ENCODE data around the gene TNF. TPM values are rescaled to one million over a fixed set of nuclear protein-coding genes. Genes with fewer than 3 reads are reported as not detected.

The TNF gene
- total RNA-seq, 6 experiments from 2014 or later, result 0.15 to 1.0 TPM; not detected in 4

DNA sequence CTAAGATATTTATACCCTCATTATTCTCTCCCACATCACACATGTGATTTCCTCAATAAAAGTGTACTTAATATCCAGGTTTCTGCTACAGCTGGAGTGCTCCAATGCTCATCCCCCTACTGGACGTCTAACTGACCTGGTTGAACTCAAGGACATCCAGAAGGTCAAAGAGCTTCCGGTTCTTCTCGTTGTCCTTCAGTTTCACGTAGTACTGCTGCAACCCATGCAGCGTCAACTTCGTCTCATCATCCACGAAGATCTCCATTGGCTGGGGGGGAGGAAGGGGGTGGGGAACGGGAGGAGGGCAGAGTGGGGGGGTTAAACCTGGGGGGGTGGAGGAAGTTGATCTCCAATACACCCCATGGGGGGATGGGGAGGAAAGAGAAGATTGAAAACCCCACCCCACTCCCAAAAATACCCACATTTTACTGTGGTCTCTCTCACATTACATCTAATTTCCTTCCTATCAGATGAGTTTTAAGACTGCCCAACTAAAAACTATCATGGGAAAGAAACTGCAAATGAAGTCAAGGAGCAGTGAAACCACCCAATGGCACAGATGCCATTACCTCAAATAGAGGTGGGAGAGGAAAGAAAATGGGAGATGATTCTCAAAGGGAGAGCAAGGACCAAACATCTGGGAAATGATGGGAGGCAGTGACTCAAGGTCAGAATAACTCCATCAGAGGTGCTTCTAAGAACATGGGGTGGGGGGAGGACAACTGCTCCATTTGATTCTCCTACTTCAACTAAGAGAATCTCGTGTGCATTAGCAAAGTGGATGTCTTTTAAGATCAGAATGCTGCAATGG is 42.5 kb upstream of the TNF start:
- Histone ChIP-seq H3K4me1 (no peaks in the 10 kb centered on the region), H3K27me3 (no peaks in the 10 kb centered on the region), H3K36me3 (peaks cover 12 to 80% (median 43%) of the 10 kb centered on the region in 4 donors), H3K9me3 (no peaks in the 10 kb centered on the region), H3K4me3 (no peak overlapping the region), H3K27ac (no peak overlapping the region)
- WGBS (ENCODE audit: insufficient coverage, low coverage, low lambda C conversion rate, missing lambda C conversion rate), result 56% methylated on average over 8 of the region's 9 CpGs
- no peak for TF ChIP-seq POLR2A (IDR thresholded peaks at IDR 0.05)
- TF ChIP-seq, protein P1, sequence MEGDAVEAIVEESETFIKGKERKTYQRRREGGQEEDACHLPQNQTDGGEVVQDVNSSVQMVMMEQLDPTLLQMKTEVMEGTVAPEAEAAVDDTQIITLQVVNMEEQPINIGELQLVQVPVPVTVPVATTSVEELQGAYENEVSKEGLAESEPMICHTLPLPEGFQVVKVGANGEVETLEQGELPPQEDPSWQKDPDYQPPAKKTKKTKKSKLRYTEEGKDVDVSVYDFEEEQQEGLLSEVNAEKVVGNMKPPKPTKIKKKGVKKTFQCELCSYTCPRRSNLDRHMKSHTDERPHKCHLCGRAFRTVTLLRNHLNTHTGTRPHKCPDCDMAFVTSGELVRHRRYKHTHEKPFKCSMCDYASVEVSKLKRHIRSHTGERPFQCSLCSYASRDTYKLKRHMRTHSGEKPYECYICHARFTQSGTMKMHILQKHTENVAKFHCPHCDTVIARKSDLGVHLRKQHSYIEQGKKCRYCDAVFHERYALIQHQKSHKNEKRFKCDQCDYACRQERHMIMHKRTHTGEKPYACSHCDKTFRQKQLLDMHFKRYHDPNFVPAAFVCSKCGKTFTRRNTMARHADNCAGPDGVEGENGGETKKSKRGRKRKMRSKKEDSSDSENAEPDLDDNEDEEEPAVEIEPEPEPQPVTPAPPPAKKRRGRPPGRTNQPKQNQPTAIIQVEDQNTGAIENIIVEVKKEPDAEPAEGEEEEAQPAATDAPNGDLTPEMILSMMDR (IDR thresholded peaks at IDR 0.05), result no peak
- DNase-seq (no peak), ATAC-seq (peak in 2 of 4 donors; percentile 18 to 25)
- intact Hi-C loops (cut with DNase I), result no loop called here

- intact Hi-C loops (cut with DNase I), result no loop called here
- TF ChIP-seq, protein P1 (IDR thresholded peaks at IDR 0.05), result no peak
- TF ChIP-seq POLR2A (IDR thresholded peaks at IDR 0.05), result no peak
- DNase-seq, result no peak
- Histone ChIP-seq H3K9me3 (no peaks in the 10 kb centered on the region), H3K27me3 (no peaks in the 10 kb centered on the region), H3K27ac (no peak overlapping the region), H3K4me3 (no peak overlapping the region), H3K4me1 (peaks cover 0 to under 1% (median 0%) of the 10 kb centered on the region in 4 donors), H3K36me3 (peaks cover 12 to 86% (median 47%) of the 10 kb centered on the region in 4 donors)
- ATAC-seq, result no peak
- WGBS (ENCODE audit: insufficient coverage, low coverage, low lambda C conversion rate, missing lambda C conversion rate), result 86% methylated on average over 1 of the region's 1 CpG
These were observed 41.9 kb upstream of the TNF start for GRCh38 chr6:31533455-31533841.

DNA sequence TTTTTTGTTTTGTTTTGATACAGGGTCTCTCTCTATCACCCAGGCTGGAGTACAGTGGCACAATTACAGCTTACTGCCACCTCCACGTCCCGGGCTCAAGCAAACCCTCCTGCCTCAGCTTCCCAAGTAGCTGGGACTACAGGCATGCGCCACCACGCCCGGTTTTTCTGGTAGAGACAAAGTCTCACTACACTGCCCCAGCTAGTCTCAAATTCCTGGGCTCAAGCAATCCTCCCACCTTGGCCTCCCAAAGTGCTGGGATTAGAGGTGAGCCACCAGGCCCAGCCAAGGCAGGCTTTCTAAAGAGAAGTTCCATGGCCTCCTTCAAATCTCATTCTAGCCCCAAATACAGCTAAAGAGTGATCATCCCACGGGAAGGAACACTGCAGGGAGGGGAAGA is 41.4 kb upstream of the TNF start:
- no peak overlapping the region for H3K27ac ChIP-seq
- H3K4me1 ChIP-seq, result peaks cover 0 to 6% (median under 1%) of the 10 kb centered on the region in 4 donors
- TF ChIP-seq, protein P1 (IDR thresholded peaks at IDR 0.05), result no peak
- TF ChIP-seq POLR2A (IDR thresholded peaks at IDR 0.05), result no peak
- intact Hi-C loops (cut with DNase I), result no loop called here
- WGBS (ENCODE audit: insufficient coverage, low coverage, low lambda C conversion rate, missing lambda C conversion rate), result 93% methylated on average over 6 of the region's 6 CpGs
- H3K9me3 ChIP-seq, result no peaks in the 10 kb centered on the region
- H3K27me3 ChIP-seq, result no peaks in the 10 kb centered on the region
- H3K36me3 ChIP-seq, result peaks cover 12 to 92% (median 50%) of the 10 kb centered on the region in 4 donors
- no peak for ATAC-seq
- no peak overlapping the region for H3K4me3 ChIP-seq
- DNase-seq, result no peak

GRCh38 chr6:31534521-31535040 is 40.8 kb upstream of the TNF start:
- no peak overlapping the region for H3K4me3 ChIP-seq
- DNase-seq (no peak), ATAC-seq (no peak)
- peaks cover 0 to 12% (median 4%) of the 10 kb centered on the region in 4 donors for H3K4me1 ChIP-seq
- no peaks in the 10 kb centered on the region for H3K27me3 ChIP-seq
- no peak overlapping the region for H3K27ac ChIP-seq
- intact Hi-C loops (cut with DNase I), result no loop called here
- 89% methylated on average over 19 of the region's 24 CpGs for WGBS (ENCODE audit: insufficient coverage, low coverage, low lambda C conversion rate, missing lambda C conversion rate)
- H3K9me3 ChIP-seq, result no peaks in the 10 kb centered on the region
- peaks cover 12 to 98% (median 52%) of the 10 kb centered on the region in 4 donors for H3K36me3 ChIP-seq
- TF ChIP-seq, protein P1 (IDR thresholded peaks at IDR 0.05), result no peak
- no peak for TF ChIP-seq POLR2A (IDR thresholded peaks at IDR 0.05)
